Mammary epithelial cell (primary cell): ENCODE data around the gene ACOX3.

Experiments used
- EZH2 ChIP-seq: IDR thresholded peaks from 2 replicates; pipeline ENCODE4 v1.6.1; 2012; ENCODE audit warnings: low read length, inconsistent platforms, borderline replicate concordance
- TF ChIP-seq, protein P1 (sequence below), 2 donors: IDR thresholded peaks in 1 of 2; conservative IDR thresholded peaks in 1 of 2; 2 replicates each; pipeline ENCODE4 v1.5.1; 2011 to 2012; ENCODE audit warnings: inconsistent platforms in 2 of 2, low read length in 2 of 2, mild to moderate bottlenecking in 2 of 2, control low read depth in 1 of 2, low read depth in 1 of 2; ENCODE audit not compliant: insufficient read depth in 1 of 2; ENCODE audit errors: extremely low read depth in 1 of 2

DNA sequence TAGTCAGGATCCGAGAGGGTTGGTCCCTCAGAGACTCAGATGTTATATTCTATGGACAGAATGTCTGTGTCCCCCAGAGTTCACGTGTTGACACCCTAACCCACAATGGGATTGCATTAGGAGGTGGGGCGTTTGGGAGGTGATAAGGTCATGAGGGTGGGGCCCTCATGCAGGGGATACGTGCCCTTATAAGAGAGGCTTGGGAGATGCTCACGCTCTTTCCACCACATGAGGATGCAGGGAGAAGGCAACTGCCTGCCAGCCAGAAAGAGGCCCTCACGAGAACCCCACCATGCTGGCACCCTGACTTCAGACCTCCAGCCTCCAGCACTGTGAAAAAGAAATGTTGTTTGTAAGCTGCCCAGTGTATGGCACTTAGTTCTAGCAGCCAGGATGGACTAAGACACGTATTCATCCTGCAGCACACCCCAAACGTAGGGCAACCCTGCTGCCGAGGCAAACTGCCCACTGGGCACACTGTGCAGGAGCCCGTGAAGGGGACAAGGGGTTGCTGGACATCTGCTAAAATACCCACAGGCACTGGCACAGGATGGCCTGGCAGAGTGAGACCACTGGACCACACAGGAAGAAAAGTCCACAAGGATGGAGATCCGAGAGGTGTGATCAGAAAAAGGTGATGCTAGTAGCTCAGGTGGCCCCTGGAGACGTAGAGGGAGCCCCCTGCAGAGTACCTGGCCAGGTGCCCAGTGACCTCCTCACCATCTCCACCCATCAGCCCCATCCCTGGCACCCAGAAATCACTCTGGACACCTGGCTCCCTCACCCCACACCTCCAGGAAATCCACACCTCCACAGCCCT is 108.3 kb downstream of the ACOX3 start:
- TF ChIP-seq, protein P1, sequence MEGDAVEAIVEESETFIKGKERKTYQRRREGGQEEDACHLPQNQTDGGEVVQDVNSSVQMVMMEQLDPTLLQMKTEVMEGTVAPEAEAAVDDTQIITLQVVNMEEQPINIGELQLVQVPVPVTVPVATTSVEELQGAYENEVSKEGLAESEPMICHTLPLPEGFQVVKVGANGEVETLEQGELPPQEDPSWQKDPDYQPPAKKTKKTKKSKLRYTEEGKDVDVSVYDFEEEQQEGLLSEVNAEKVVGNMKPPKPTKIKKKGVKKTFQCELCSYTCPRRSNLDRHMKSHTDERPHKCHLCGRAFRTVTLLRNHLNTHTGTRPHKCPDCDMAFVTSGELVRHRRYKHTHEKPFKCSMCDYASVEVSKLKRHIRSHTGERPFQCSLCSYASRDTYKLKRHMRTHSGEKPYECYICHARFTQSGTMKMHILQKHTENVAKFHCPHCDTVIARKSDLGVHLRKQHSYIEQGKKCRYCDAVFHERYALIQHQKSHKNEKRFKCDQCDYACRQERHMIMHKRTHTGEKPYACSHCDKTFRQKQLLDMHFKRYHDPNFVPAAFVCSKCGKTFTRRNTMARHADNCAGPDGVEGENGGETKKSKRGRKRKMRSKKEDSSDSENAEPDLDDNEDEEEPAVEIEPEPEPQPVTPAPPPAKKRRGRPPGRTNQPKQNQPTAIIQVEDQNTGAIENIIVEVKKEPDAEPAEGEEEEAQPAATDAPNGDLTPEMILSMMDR (conservative IDR thresholded peaks at IDR 0.05 in 1 of 2, IDR thresholded peaks at IDR 0.05 in 1 of 2; ENCODE audit: extremely low read depth in 1 of 2, insufficient read depth in 1 of 2, low read depth in 1 of 2, low read length in 2 of 2) = no peak
- no peak for TF ChIP-seq EZH2
